NB4 (cell line): Measurements from ENCODE around the gene MARCO.

Experiments
- DNase-seq: peaks from one replicate; pipeline ENCODE4 v3.0.0; 2010; ENCODE audit warnings: low read depth
- H3K4me3 ChIP-seq: one replicate; pipeline ENCODE4 v1.5.1; 2011; ENCODE audit warnings: mild to moderate bottlenecking, low read depth, low read length, moderate library complexity
- MAX ChIP-seq: IDR thresholded peaks from 2 replicates; pipeline ENCODE4 v1.6.1; 2011; ENCODE audit warnings: low read depth, low read length
- MYC ChIP-seq: IDR thresholded peaks from 2 replicates; pipeline ENCODE4 v1.6.1; 2011; ENCODE audit warnings: low read depth, low read length
- POLR2A ChIP-seq: IDR thresholded peaks from 2 replicates; pipeline ENCODE4 v1.6.1; 2011; ENCODE audit warnings: mild to moderate bottlenecking; ENCODE audit not compliant: insufficient read length; ENCODE audit errors: extremely low read depth
- TF ChIP-seq, protein P1 (sequence below): IDR thresholded peaks from one replicate; pipeline ENCODE4 v1.5.1; 2012; ENCODE audit warnings: low read depth, low read length

The MARCO gene

GRCh38 chr2:119012345-119013301 lies 70.6 kb downstream of the MARCO start:
- no peak for TF ChIP-seq POLR2A
- no peak for TF ChIP-seq MYC
- TF ChIP-seq, protein P1, sequence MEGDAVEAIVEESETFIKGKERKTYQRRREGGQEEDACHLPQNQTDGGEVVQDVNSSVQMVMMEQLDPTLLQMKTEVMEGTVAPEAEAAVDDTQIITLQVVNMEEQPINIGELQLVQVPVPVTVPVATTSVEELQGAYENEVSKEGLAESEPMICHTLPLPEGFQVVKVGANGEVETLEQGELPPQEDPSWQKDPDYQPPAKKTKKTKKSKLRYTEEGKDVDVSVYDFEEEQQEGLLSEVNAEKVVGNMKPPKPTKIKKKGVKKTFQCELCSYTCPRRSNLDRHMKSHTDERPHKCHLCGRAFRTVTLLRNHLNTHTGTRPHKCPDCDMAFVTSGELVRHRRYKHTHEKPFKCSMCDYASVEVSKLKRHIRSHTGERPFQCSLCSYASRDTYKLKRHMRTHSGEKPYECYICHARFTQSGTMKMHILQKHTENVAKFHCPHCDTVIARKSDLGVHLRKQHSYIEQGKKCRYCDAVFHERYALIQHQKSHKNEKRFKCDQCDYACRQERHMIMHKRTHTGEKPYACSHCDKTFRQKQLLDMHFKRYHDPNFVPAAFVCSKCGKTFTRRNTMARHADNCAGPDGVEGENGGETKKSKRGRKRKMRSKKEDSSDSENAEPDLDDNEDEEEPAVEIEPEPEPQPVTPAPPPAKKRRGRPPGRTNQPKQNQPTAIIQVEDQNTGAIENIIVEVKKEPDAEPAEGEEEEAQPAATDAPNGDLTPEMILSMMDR, result no peak
- no peak for TF ChIP-seq MAX
- no peak for DNase-seq
- no peak overlapping the region for H3K4me3 ChIP-seq

DNA sequence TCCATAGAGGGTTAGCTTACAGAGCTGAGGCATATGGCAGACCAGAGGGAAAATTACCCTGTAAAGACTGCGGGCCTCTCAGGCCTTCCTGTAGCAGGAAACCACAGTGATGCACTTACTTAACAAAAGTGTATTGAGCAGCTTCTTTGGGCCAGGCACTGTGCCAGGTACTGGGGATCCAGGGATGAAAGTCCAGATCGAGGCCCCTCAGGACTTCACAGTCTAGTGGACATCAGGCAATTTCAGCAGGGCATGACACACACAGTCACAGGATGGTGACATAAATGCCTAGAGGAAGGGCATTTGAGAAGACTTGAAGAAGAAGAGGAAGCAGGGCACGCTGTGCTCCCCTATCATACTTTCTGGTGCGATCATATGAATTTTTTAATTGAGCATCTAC lies 71.7 kb downstream of the MARCO start:
- peak; percentile 23 for DNase-seq
- no peak overlapping the region for H3K4me3 ChIP-seq
- TF ChIP-seq, protein P1, result no peak
- TF ChIP-seq MYC, result no peak
- TF ChIP-seq MAX, result no peak
- TF ChIP-seq POLR2A, result no peak

DNA sequence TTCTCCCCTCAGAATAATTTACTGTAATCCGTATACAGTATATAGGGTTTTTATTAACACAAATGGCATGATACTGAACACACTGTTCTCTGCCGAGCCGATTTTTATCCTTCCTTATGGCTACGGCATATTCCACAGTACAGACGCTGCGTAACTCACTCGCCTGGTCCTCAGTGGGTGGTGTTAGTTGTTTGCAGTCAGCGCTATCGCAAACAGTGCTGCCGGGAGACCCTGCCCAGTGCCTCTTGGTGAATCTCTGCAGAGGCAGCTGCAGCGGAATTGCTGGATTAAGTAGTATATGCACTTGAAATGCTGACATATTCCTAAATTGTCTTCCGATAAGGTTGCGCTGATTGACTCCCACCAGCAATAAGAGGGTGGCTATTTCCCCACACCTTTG lies 73.9 kb downstream of the MARCO start:
- TF ChIP-seq MAX, result no peak
- DNase-seq, result no peak
- no peak overlapping the region for H3K4me3 ChIP-seq

DNA sequence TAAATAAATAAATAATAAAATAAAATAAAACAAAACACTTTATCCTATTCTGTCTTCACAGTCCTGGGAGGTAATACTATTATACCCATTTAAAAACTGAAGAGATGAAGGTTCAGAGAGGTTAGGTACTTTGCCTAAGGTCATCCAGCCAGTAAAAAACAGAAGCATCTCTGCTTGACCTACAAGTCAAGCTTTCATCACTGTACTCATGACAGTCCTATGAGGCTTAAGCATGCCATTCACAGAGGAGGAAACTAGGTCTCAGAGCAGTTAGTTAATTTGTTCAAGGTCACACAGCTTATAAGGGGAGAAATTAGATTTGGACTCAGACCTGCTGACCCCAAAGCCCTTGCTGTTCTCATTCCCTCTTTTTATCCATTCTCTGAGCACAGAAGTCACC lies 77.5 kb downstream of the MARCO start:
- no peak for DNase-seq
- TF ChIP-seq, protein P1, result no peak
- no peak for TF ChIP-seq MAX
- no peak overlapping the region for H3K4me3 ChIP-seq

DNA sequence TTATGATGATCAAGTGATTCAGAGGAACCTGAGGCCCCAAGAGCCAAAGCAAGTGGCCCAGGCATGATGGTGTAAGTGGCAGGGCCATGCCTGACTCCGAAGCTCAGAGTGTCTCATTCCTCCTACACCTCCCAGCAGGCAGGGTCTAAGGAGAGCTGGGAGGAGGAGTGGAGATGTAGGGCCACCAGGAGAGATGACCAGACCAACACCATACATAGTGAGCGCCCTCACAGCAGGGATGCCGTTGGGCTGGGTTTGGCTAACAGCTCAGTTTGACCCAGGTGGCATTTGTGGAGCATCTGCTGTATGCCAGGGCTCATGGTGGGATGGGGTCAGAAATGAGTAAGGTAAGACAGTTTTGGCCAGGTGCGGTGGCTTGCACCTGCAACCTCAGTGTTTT lies 80.7 kb downstream of the MARCO start:
- no peak for DNase-seq
- no peak overlapping the region for H3K4me3 ChIP-seq
- TF ChIP-seq POLR2A (no peak), MYC (no peak), MAX (no peak)
- TF ChIP-seq, protein P1, result no peak

- TF ChIP-seq POLR2A, result no peak
- TF ChIP-seq MYC, result no peak
- no peak for TF ChIP-seq MAX
- TF ChIP-seq, protein P1, result no peak
- no peak for DNase-seq
- H3K4me3 ChIP-seq, result no peak overlapping the region
Observed at GRCh38 chr2:119023534-119023933, 81.5 kb downstream of the MARCO start.
